ENCODE data around the gene PTPRD.

The PTPRD gene

DNA sequence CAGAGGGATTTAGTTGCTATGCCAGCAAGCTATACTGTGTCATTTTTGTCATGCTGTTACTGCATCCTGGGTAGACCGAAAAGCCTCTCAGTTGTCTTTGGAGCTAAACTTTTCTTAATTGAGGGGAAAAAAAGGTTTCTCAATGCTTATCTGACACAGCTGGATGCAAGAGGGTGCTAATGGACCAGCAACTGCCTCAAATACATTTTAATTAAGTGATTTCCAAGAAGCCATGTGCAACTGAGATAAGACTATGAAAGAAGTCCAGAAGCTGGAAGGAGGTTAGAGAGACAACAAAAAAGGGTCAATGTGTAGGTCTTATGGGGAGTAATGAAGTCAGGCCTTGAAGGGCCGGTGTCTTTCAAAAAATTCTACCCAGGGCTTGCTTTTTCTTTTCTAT, 2347.5 kb downstream of the PTPRD start:
- no peak for DNase-seq
